Stimulated activated naive B cell treated with anti-CD40 and anti-IgM and Interleukin-4, amounts not matched to agents 10 μg/mL and 1 μg/mL and 100 μg/mL, for 72 hours (primary cell): Measurements from ENCODE around the gene THUMPD2.

ENCODE experiments used
- ATAC-seq, 2 donors: fragments of 150-1000 bp; cut with Tn5 transposase; replicated peaks; 2 replicates each; pipeline ENCODE4 v1.10.0; 2021; ENCODE audit warnings: moderate library complexity in 1 of 2
- DNase-seq: peaks from one replicate; pipeline ENCODE4 v3.0.0; 2021
- H3K27ac Mint-ChIP-seq: one replicate; pipeline ENCODE4 v1.8.0; 2022; ENCODE audit warnings: mild to moderate bottlenecking, mixed read lengths
- H3K27me3 Mint-ChIP-seq, 2 donors: one replicate each; pipeline ENCODE4 v1.8.0; 2022; ENCODE audit warnings: mixed read lengths in 2 of 2
- H3K36me3 Mint-ChIP-seq, 2 donors: one replicate each; pipeline ENCODE4 v1.8.0; 2022; ENCODE audit warnings: mixed read lengths in 2 of 2, mild to moderate bottlenecking in 1 of 2
- H3K4me1 Mint-ChIP-seq, 2 donors: one replicate each; pipeline ENCODE4 v1.8.0; 2022; ENCODE audit warnings: mixed read lengths in 2 of 2, mild to moderate bottlenecking in 1 of 2
- H3K4me3 Mint-ChIP-seq, 2 donors: one replicate each; pipeline ENCODE4 v1.8.0; 2022; ENCODE audit warnings: mild to moderate bottlenecking in 2 of 2, mixed read lengths in 2 of 2, moderate library complexity in 1 of 2
- H3K9me3 Mint-ChIP-seq, 2 donors: one replicate each; pipeline ENCODE4 v1.8.0; 2022; ENCODE audit warnings: mixed read lengths in 2 of 2, mild to moderate bottlenecking in 1 of 2

Gene THUMPD2

DNA sequence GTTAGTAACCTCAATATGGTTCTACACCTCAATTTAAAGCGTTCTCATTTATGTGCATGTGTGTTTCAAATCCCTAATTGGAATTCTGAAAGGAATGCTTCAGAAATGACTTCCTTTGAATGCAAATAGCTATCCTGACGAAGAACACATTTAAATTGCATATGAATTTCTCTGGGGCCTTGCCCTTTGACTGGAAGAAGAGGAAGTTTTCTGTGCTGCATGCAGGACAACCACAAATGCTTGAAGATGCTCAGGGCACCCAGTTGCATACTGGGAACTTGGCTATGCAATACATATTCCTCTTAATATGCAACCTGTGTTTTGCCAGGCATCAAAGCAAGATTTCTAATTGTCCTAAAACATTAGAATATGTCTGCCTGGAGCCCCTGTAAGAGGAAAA lies 58.1 kb downstream of the THUMPD2 start:
- no peak for DNase-seq
- no peak for ATAC-seq
- H3K36me3 Mint-ChIP-seq, result no peaks in the 10 kb centered on the region
- H3K9me3 Mint-ChIP-seq, result no peaks in the 10 kb centered on the region
- H3K27ac Mint-ChIP-seq, result no peak overlapping the region
- no peaks in the 10 kb centered on the region for H3K4me1 Mint-ChIP-seq
- peaks cover 0 to 5% of the 10 kb centered on the region in 2 donors for H3K27me3 Mint-ChIP-seq
- no peak overlapping the region for H3K4me3 Mint-ChIP-seq

- Mint-ChIP-seq H3K4me3 (no peak overlapping the region), H3K36me3 (no peaks in the 10 kb centered on the region), H3K27me3 (peaks cover 0 to 5% of the 10 kb centered on the region in 2 donors), H3K27ac (no peak overlapping the region), H3K9me3 (no peaks in the 10 kb centered on the region), H3K4me1 (no peaks in the 10 kb centered on the region)
- DNase-seq, result no peak
- no peak for ATAC-seq
Measured at GRCh38 chr2:39719317-39719716, 59.7 kb downstream of the THUMPD2 start.

- H3K4me1 Mint-ChIP-seq, result no peaks in the 10 kb centered on the region
- H3K4me3 Mint-ChIP-seq, result no peak overlapping the region
- no peaks in the 10 kb centered on the region for H3K9me3 Mint-ChIP-seq
- no peak overlapping the region for H3K27ac Mint-ChIP-seq
- no peaks in the 10 kb centered on the region for H3K36me3 Mint-ChIP-seq
- ATAC-seq (no peak), DNase-seq (no peak)
- peaks cover 0 to 5% of the 10 kb centered on the region in 2 donors for H3K27me3 Mint-ChIP-seq
Measured at GRCh38 chr2:39718483-39718882, 60.6 kb downstream of the THUMPD2 start.

- no peaks in the 10 kb centered on the region for H3K36me3 Mint-ChIP-seq
- H3K27me3 Mint-ChIP-seq, result peaks cover 0 to 5% of the 10 kb centered on the region in 2 donors
- H3K27ac Mint-ChIP-seq, result no peak overlapping the region
- no peak overlapping the region for H3K4me3 Mint-ChIP-seq
- no peaks in the 10 kb centered on the region for H3K4me1 Mint-ChIP-seq
- ATAC-seq, result no peak
- no peak for DNase-seq
- H3K9me3 Mint-ChIP-seq, result no peaks in the 10 kb centered on the region
Measured at GRCh38 chr2:39717067-39717466, 62.0 kb downstream of the THUMPD2 start.

DNA sequence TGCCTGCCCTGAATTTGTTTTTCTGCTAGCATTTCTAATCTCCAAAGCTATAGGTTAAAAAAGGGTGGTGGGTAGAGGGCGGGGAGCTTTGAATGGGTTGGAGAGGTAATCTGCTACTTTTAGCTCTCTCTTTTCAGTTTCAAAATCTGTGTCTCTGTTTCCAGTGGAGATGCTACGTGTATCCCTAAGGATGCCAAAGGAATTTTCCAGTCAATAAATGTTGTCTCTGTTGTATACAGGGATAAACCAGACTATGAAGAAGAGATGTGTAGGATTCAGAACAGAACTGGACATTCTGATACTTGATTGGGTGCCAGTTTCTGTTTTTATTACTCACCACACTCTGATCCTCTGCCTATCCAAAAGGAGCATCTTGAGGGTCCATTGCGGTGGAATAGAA lies 63.2 kb downstream of the THUMPD2 start:
- H3K27ac Mint-ChIP-seq, result no peak overlapping the region
- H3K9me3 Mint-ChIP-seq, result no peaks in the 10 kb centered on the region
- DNase-seq (no peak), ATAC-seq (no peak)
- H3K4me1 Mint-ChIP-seq, result no peaks in the 10 kb centered on the region
- no peaks in the 10 kb centered on the region for H3K36me3 Mint-ChIP-seq
- H3K27me3 Mint-ChIP-seq, result peaks cover 0 to 5% of the 10 kb centered on the region in 2 donors
- no peak overlapping the region for H3K4me3 Mint-ChIP-seq

DNA sequence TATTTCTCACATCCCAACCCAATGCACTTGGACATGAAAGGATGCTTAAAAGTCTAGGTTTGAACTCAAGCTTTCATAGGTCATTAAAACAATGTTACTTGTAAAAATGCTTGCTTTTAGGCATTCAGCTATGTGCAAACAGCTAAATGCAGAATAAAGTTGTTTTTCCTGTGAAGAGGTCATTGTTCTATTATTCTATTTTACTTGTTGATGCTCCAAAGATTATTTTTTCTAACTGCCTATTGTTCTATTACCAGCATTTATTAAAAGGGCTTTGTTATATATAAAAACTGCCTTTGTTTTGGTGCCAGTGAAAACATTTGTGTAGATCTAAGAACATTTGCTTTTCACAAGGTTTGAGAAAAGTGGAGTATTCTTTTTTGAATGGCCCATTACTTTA lies 64.0 kb downstream of the THUMPD2 start:
- Mint-ChIP-seq H3K36me3 (no peaks in the 10 kb centered on the region), H3K27me3 (no peaks in the 10 kb centered on the region), H3K4me3 (no peak overlapping the region), H3K4me1 (no peaks in the 10 kb centered on the region), H3K27ac (no peak overlapping the region), H3K9me3 (no peaks in the 10 kb centered on the region)
- ATAC-seq (no peak), DNase-seq (no peak)

DNA sequence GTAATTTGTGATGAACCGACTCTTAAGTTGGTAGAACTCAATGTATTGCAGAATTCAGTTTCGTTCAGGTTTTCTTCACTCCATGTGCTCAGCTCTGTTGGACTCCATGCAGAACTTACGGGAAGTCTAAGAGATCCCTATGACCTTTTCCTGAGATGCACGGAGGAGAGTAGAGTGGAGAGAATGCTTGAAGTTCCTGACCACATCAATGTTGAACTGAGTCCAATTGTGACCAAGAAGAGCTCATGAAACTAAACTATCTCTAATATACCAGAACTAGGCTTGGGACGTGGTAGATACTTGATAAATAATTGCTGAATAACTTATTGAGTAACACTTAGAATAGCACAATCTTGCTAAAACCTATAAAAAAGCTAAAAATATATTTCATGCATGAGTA lies 66.1 kb downstream of the THUMPD2 start:
- Mint-ChIP-seq H3K4me3 (no peak overlapping the region), H3K9me3 (peaks cover 0 to 3% of the 10 kb centered on the region in 2 donors), H3K27me3 (peaks cover 0 to 3% of the 10 kb centered on the region in 2 donors), H3K36me3 (peaks cover 0 to 2% of the 10 kb centered on the region in 2 donors), H3K4me1 (no peaks in the 10 kb centered on the region), H3K27ac (no peak overlapping the region)
- ATAC-seq, result no peak
- no peak for DNase-seq

- H3K4me3 Mint-ChIP-seq, result no peak overlapping the region
- H3K4me1 Mint-ChIP-seq, result no peaks in the 10 kb centered on the region
- DNase-seq, result no peak
- H3K27me3 Mint-ChIP-seq, result peaks cover 7% of the 10 kb centered on the region in 2 donors
- H3K36me3 Mint-ChIP-seq, result peaks cover 0 to 5% of the 10 kb centered on the region in 2 donors
- H3K9me3 Mint-ChIP-seq, result peaks cover 0 to 5% of the 10 kb centered on the region in 2 donors
- H3K27ac Mint-ChIP-seq, result no peak overlapping the region
- ATAC-seq, result no peak
Measured at GRCh38 chr2:39710807-39711206, 68.3 kb downstream of the THUMPD2 start.

- H3K27me3 Mint-ChIP-seq, result peaks cover 7% of the 10 kb centered on the region in 2 donors
- no peak overlapping the region for H3K4me3 Mint-ChIP-seq
- no peaks in the 10 kb centered on the region for H3K4me1 Mint-ChIP-seq
- H3K36me3 Mint-ChIP-seq, result peaks cover 0 to 5% of the 10 kb centered on the region in 2 donors
- DNase-seq, result no peak
- ATAC-seq, result no peak
- H3K27ac Mint-ChIP-seq, result no peak overlapping the region
- peaks cover 0 to 5% of the 10 kb centered on the region in 2 donors for H3K9me3 Mint-ChIP-seq
Measured at GRCh38 chr2:39708003-39708402, 71.1 kb downstream of the THUMPD2 start.

- Mint-ChIP-seq H3K27ac (no peak overlapping the region), H3K4me3 (no peak overlapping the region), H3K27me3 (peaks cover 7% of the 10 kb centered on the region in 2 donors), H3K4me1 (no peaks in the 10 kb centered on the region), H3K36me3 (peaks cover 0 to 9% of the 10 kb centered on the region in 2 donors), H3K9me3 (peaks cover 2 to 10% of the 10 kb centered on the region in 2 donors)
- ATAC-seq (no peak), DNase-seq (no peak)
Measured at GRCh38 chr2:39706945-39707344, 72.1 kb downstream of the THUMPD2 start.

- Mint-ChIP-seq H3K36me3 (peaks cover 2 to 13% of the 10 kb centered on the region in 2 donors), H3K9me3 (peaks cover 6 to 14% of the 10 kb centered on the region in 2 donors)
- no peak for DNase-seq
Measured at GRCh38 chr2:39706312-39706711, 72.7 kb downstream of the THUMPD2 start.

GRCh38 chr2:39705638-39706037 lies 73.4 kb downstream of the THUMPD2 start:
- Mint-ChIP-seq H3K36me3 (peaks cover 4 to 14% of the 10 kb centered on the region in 2 donors), H3K4me1 (no peaks in the 10 kb centered on the region), H3K4me3 (no peak overlapping the region), H3K27ac (no peak overlapping the region), H3K27me3 (peaks cover 7% of the 10 kb centered on the region in 2 donors), H3K9me3 (peaks cover 7 to 16% of the 10 kb centered on the region in 2 donors)
- DNase-seq, result no peak
- ATAC-seq, result no peak

More at GRCh38 chr2:39706312-39706711, 72.7 kb downstream of the THUMPD2 start:
- Mint-ChIP-seq H3K4me1 (no peaks in the 10 kb centered on the region), H3K27ac (no peak overlapping the region), H3K27me3 (peaks cover 7% of the 10 kb centered on the region in 2 donors), H3K4me3 (no peak overlapping the region)
- no peak for ATAC-seq

DNA sequence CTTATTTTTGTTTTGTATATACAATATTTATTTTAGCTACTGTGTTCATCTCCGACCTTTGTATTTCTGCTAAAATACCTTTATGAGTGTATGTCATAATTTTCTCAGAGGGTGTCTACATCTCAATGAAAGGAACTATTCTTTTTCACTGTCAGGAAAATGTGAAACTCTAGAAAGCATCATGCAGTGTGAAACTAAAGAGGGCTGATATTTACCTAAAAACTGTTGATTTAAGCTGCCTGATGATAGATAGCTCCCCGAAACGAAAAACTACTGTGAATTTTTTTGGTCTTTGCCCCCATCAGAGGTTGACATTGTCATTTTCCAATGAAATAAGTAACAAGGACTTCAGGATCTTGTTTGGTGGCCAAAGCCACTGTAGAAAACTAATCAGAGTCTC lies 74.5 kb downstream of the THUMPD2 start:
- Mint-ChIP-seq H3K27me3 (peaks cover 7 to 12% of the 10 kb centered on the region in 2 donors), H3K27ac (no peak overlapping the region)
- no peak for ATAC-seq

DNA sequence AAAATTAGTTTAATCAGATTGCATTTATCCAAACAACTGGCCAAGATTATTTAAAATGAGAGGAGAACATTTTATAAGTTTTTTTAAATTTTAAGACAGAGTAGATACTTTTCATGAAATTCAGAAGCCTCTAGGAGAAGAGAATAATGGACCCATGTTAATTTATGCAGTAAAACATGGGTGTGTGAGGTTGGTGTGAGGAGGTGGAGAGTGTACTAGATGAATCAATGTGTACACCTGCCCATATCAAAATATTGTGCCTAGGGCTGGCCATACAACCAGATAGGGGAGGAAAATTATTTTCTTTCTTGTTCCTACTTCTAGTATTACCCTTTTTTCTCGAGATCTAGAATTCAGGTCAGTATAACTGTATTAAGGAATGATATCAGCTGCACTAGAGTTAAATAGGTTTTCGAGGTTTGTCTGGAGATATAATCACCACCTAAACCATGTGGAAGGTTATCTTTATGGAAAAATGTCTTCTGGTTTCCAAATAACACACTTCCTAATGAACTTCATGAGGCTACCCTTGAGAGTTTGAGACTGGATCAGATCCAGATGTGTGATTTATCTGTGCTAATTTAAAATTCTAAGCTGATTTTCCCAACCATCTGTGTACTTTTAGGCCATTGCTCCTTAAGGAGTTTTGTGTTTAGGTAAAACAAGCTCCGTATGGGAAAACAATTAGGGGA lies 75.7 kb downstream of the THUMPD2 start:
- H3K4me3 Mint-ChIP-seq, result no peak overlapping the region
- no peak overlapping the region for H3K27ac Mint-ChIP-seq
- DNase-seq (no peak), ATAC-seq (no peak)
- no peaks in the 10 kb centered on the region for H3K4me1 Mint-ChIP-seq
- peaks cover 11 to 21% of the 10 kb centered on the region in 2 donors for H3K9me3 Mint-ChIP-seq
- peaks cover 4 to 14% of the 10 kb centered on the region in 2 donors for H3K36me3 Mint-ChIP-seq
- H3K27me3 Mint-ChIP-seq, result peaks cover 7 to 12% of the 10 kb centered on the region in 2 donors

More for the DNA sequence above, 74.5 kb downstream of the THUMPD2 start:
- Mint-ChIP-seq H3K4me1 (no peaks in the 10 kb centered on the region), H3K4me3 (no peak overlapping the region), H3K9me3 (peaks cover 10 to 21% of the 10 kb centered on the region in 2 donors), H3K36me3 (peaks cover 4 to 14% of the 10 kb centered on the region in 2 donors)
- DNase-seq, result no peak

DNA sequence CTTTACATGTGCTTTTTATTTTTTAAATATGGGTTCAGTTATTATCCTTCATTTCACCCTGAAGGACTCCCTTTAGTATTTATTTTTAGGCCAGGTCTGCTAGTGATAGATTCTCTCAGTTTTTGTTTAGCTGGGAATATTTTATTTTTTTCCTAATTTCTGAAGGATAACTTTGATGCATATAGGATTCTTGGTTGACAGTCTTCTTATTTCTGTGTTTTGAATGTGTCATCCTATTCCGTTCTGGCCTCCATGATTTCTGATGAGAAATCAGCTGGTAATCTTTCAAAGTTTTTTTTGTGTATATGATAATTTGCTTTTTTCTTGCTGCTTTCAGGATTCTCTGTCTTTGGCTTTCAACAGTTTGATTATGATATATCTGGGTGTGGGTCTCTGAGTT lies 77.9 kb downstream of the THUMPD2 start:
- peaks cover 0 to 6% of the 10 kb centered on the region in 2 donors for H3K27me3 Mint-ChIP-seq
- no peaks in the 10 kb centered on the region for H3K4me1 Mint-ChIP-seq
- no peak overlapping the region for H3K27ac Mint-ChIP-seq
- ATAC-seq, result no peak
- peaks cover 4 to 9% of the 10 kb centered on the region in 2 donors for H3K36me3 Mint-ChIP-seq
- DNase-seq, result no peak
- H3K4me3 Mint-ChIP-seq, result no peak overlapping the region
- peaks cover 11 to 16% of the 10 kb centered on the region in 2 donors for H3K9me3 Mint-ChIP-seq
